NT2/D1 (cell line): ENCODE measurements around the gene CES2.

Experiments
- SUZ12 ChIP-seq: IDR thresholded peaks from 2 replicates; pipeline ENCODE4 v1.6.1; 2011; ENCODE audit not compliant: insufficient read length, insufficient read depth; ENCODE audit errors: extremely low read depth
- YY1 ChIP-seq: IDR thresholded peaks from 2 replicates; pipeline ENCODE4 v1.6.1; 2011; ENCODE audit not compliant: insufficient read length, insufficient read depth

DNA sequence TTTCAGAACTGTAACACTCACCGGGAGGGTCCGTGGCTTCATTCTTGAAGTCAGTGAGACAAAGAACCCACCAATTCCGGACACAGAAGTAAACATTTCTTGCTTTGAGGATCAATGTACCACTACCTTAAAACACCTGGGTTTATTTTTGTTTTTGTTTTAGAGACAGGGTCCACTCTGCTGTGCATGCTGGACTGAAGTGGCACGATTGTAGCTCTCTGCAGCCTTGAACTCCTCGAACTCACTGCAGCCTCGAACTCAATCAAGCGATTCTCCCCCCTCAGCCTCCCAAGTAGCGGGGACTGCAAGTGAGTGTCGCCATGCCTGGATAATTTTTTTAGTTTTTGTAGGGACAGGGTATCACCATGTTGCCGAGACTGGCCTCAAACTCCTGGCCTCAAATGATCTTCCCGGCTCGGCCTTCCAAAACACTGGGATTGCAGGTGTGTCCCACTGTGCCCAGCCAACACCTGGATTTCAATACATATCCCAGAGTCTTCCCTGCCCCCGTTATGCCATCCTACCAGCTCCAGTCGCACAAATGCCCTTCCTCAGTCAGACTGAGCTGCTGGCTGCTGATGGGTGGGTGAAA, 40.1 kb downstream of the CES2 start:
- TF ChIP-seq YY1, result no peak
- TF ChIP-seq SUZ12, result no peak
